GM23338 (cell line): ENCODE data around the gene PCBP4. TPM values are rescaled to one million over a fixed set of nuclear protein-coding genes. Genes with fewer than 3 reads are reported as not detected.

Experiments
- ATAC-seq: fragments of 200-7000 bp; cut with Tn5 transposase; 3 replicates; pipeline ENCODE4 v1.9.1; 2020
- DNase-seq: peaks from one replicate; pipeline ENCODE4 v3.0.0-alpha.2; 2015; ENCODE audit warnings: low spot score
- H2AFZ ChIP-seq: fragments of 200-600 bp; sonication (generic); 2 replicates; pipeline ENCODE4 v1.8.0; 2016; ENCODE audit warnings: antibody characterized with exemption, mild to moderate bottlenecking, moderate library complexity
- H3F3A ChIP-seq: fragments of 200-600 bp; sonication (generic); replicated peaks from 2 replicates; pipeline ENCODE4 v1.8.0; 2017; ENCODE audit warnings: antibody characterized with exemption, mixed run types, low read depth
- H3K27ac ChIP-seq: fragments of 200-600 bp; sonication (generic); 2 replicates; pipeline ENCODE4 v1.6.1; 2016; ENCODE audit warnings: low read depth
- H3K27me3 ChIP-seq: fragments of 200-600 bp; sonication (generic); 2 replicates; pipeline ENCODE4 v1.8.0; 2016; ENCODE audit warnings: mild to moderate bottlenecking, mixed run types, moderate library complexity; ENCODE audit not compliant: insufficient read depth
- H3K36me3 ChIP-seq: fragments of 200-600 bp; sonication (generic); 2 replicates; pipeline ENCODE4 v1.8.0; 2016; ENCODE audit warnings: mild to moderate bottlenecking; ENCODE audit not compliant: insufficient read depth
- H3K4me1 ChIP-seq: fragments of 200-600 bp; sonication (generic); 2 replicates; pipeline ENCODE4 v1.8.0; 2016; ENCODE audit warnings: mild to moderate bottlenecking, moderate library complexity; ENCODE audit not compliant: insufficient read depth
- H3K4me2 ChIP-seq: fragments of 200-600 bp; sonication (generic); 2 replicates; pipeline ENCODE4 v1.7.1; 2017; ENCODE audit warnings: mixed run types
- H3K4me3 ChIP-seq: fragments of 200-600 bp; sonication (generic); 2 replicates; pipeline ENCODE4 v1.6.1; 2016; ENCODE audit warnings: mixed run types
- H3K79me2 ChIP-seq: fragments of 200-600 bp; sonication (generic); replicated peaks from 2 replicates; pipeline ENCODE4 v1.8.0; 2017; ENCODE audit warnings: mild to moderate bottlenecking; ENCODE audit not compliant: insufficient read depth
- H3K9me2 ChIP-seq: fragments of 200-600 bp; sonication (generic); 2 replicates; pipeline ENCODE4 v1.8.0; 2017; ENCODE audit not compliant: insufficient read depth
- H4K20me1 ChIP-seq: fragments of 200-600 bp; sonication (generic); replicated peaks from 2 replicates; pipeline ENCODE4 v1.8.0; 2017; ENCODE audit warnings: mild to moderate bottlenecking; ENCODE audit not compliant: insufficient read depth
- H3K27ac Mint-ChIP-seq: 2 replicates; pipeline ENCODE4 v1.8.0; 2020; ENCODE audit warnings: inconsistent platforms, mild to moderate bottlenecking, moderate library complexity, mixed read lengths
- H3K27me3 Mint-ChIP-seq: 3 replicates; pipeline ENCODE4 v1.8.0; 2022; ENCODE audit warnings: low read depth, mild to moderate bottlenecking, moderate library complexity, mixed read lengths, inconsistent platforms; ENCODE audit not compliant: insufficient read depth, poor library complexity
- H3K36me3 Mint-ChIP-seq: 3 replicates; pipeline ENCODE4 v1.8.0; 2021; ENCODE audit warnings: low read depth, mild to moderate bottlenecking, inconsistent platforms, moderate library complexity, mixed read lengths
- H3K4me1 Mint-ChIP-seq: 3 replicates; pipeline ENCODE4 v1.8.0; 2020; ENCODE audit warnings: mild to moderate bottlenecking, inconsistent platforms, mixed read lengths
- H3K4me3 Mint-ChIP-seq: 3 replicates; pipeline ENCODE4 v1.8.0; 2021; ENCODE audit warnings: moderate library complexity, mild to moderate bottlenecking, inconsistent platforms, mixed read lengths
- H3K9me3 Mint-ChIP-seq: 3 replicates; pipeline ENCODE4 v1.8.0; 2020; ENCODE audit warnings: moderate library complexity, mild to moderate bottlenecking, inconsistent platforms, mixed read lengths
- CREB1 ChIP-seq: fragments of 250-450 bp; sonication (Bioruptor Pico); IDR thresholded peaks from 2 replicates; pipeline ENCODE4 v1.5.0; 2020; ENCODE audit warnings: low read depth, mild to moderate bottlenecking, moderate library complexity
- CTCF ChIP-seq, 2 experiments: fragments of 200-600 bp in 1 of 2; sonication (generic) in 1 of 2; conservative IDR thresholded peaks; 2 replicates each; pipeline versions ENCODE4 v1.5.1 to v1.6.1; 2016 to 2017; ENCODE audit warnings: antibody characterized with exemption in 2 of 2, low read depth in 2 of 2, mild to moderate bottlenecking in 2 of 2, moderate library complexity in 1 of 2
- ETS1 ChIP-seq: IDR thresholded peaks from 2 replicates; pipeline ENCODE4 v1.6.1; 2016; ENCODE audit warnings: antibody characterized with exemption
- EZH2 ChIP-seq: fragments of 200-600 bp; sonication (generic); IDR thresholded peaks from one replicate; pipeline ENCODE4 v1.8.0; 2017; ENCODE audit warnings: antibody characterized with exemption, mild to moderate bottlenecking, low read depth; ENCODE audit not compliant: unreplicated experiment
- EZH2phosphoT487 ChIP-seq: fragments of 200-600 bp; sonication (generic); IDR thresholded peaks from one replicate; pipeline ENCODE4 v1.8.1; 2018; ENCODE audit warnings: antibody characterized with exemption; ENCODE audit not compliant: unreplicated experiment
- JUNB ChIP-seq: IDR thresholded peaks from one replicate; pipeline ENCODE4 v1.6.1; 2016; ENCODE audit warnings: antibody characterized with exemption; ENCODE audit not compliant: unreplicated experiment
- NANOG ChIP-seq: IDR thresholded peaks from 2 replicates; pipeline ENCODE4 v1.6.1; 2016; ENCODE audit warnings: antibody characterized with exemption, borderline replicate concordance
- POLR2AphosphoS5 ChIP-seq: IDR thresholded peaks from 2 replicates; pipeline ENCODE4 v1.6.1; 2016; ENCODE audit warnings: antibody characterized with exemption, low read depth
- STAT1 ChIP-seq: IDR thresholded peaks from one replicate; pipeline ENCODE4 v1.6.1; 2016; ENCODE audit warnings: antibody characterized with exemption; ENCODE audit not compliant: unreplicated experiment
- polyA plus RNA-seq: library from polyadenylated mRNA; unstranded; fragments of >200 nt; fragmentation: Nextera tagmentation; extraction: Ambion mirVana; gene quantifications from 2 replicates; pipeline ENCODE4 v1.2.1, GENCODE V29; 2016
- total RNA-seq: library from RNA; depleted of rRNA; stranded (reverse); fragments of >200 nt; shearing (Covaris generic); gene quantifications from 2 replicates; pipeline ENCODE4 v1.2.3, GENCODE V29; 2014
- TF ChIP-seq, protein P1 (sequence below): IDR thresholded peaks from one replicate; pipeline ENCODE4 v1.6.1; 2018; ENCODE audit warnings: antibody characterized with exemption; ENCODE audit not compliant: unreplicated experiment

The PCBP4 gene
- total and polyA plus RNA-seq, 2 experiments from 2014 or later = 11.8 to 37.6 TPM

GRCh38 chr3:51945926-51946705 lies 21.1 kb downstream of the PCBP4 start:
- Mint-ChIP-seq H3K4me1 (peaks cover 5% of the 10 kb centered on the region; the same call in 2 of the 3 replicates), H3K27ac (no peak overlapping the region), H3K4me3 (no peak overlapping the region), H3K36me3 (peaks cover 2% of the 10 kb centered on the region; the same call in 1 of the 3 replicates), H3K27me3 (peaks cover 23% of the 10 kb centered on the region), H3K9me3 (no peaks in the 10 kb centered on the region)
- TF ChIP-seq ETS1 (no peak), NANOG (no peak), POLR2AphosphoS5 (no peak), EZH2 (no peak), STAT1 (no peak), JUNB (no peak), CTCF (conservative IDR thresholded peaks at IDR 0.05; ENCODE audit: low read depth in 2 of 2) (no peak), CREB1 (no peak), EZH2phosphoT487 (no peak)
- TF ChIP-seq, protein P1, sequence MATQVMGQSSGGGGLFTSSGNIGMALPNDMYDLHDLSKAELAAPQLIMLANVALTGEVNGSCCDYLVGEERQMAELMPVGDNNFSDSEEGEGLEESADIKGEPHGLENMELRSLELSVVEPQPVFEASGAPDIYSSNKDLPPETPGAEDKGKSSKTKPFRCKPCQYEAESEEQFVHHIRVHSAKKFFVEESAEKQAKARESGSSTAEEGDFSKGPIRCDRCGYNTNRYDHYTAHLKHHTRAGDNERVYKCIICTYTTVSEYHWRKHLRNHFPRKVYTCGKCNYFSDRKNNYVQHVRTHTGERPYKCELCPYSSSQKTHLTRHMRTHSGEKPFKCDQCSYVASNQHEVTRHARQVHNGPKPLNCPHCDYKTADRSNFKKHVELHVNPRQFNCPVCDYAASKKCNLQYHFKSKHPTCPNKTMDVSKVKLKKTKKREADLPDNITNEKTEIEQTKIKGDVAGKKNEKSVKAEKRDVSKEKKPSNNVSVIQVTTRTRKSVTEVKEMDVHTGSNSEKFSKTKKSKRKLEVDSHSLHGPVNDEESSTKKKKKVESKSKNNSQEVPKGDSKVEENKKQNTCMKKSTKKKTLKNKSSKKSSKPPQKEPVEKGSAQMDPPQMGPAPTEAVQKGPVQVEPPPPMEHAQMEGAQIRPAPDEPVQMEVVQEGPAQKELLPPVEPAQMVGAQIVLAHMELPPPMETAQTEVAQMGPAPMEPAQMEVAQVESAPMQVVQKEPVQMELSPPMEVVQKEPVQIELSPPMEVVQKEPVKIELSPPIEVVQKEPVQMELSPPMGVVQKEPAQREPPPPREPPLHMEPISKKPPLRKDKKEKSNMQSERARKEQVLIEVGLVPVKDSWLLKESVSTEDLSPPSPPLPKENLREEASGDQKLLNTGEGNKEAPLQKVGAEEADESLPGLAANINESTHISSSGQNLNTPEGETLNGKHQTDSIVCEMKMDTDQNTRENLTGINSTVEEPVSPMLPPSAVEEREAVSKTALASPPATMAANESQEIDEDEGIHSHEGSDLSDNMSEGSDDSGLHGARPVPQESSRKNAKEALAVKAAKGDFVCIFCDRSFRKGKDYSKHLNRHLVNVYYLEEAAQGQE = no peak
- Histone ChIP-seq H3K79me2 (peaks cover 3% of the 10 kb centered on the region), H3K9me2 (no peaks in the 10 kb centered on the region), H3K36me3 (no peaks in the 10 kb centered on the region), H4K20me1 (no peaks in the 10 kb centered on the region), H3K27me3 (peaks cover 8% of the 10 kb centered on the region; the same call in 1 of the 2 replicates), H3F3A (no peaks in the 10 kb centered on the region), H3K27ac (no peak overlapping the region), H3K4me1 (no peaks in the 10 kb centered on the region), H3K4me2 (no peak overlapping the region), H3K4me3 (no peak overlapping the region), H2AFZ (no peak overlapping the region)
- no peak for ATAC-seq
- DNase-seq = no peak
